GM18520 (cell line): ENCODE results near the gene NFATC2.
"Not testable (repeated sequence)": the region's sequence is repeated elsewhere in the genome, so short reads cannot be mapped to it uniquely, and the experiment has no call there.

Experiments
- ATAC-seq: cut with Tn5 transposase; IDR thresholded peaks from one replicate; pipeline ENCODE4 v1.9.1; 2021; ENCODE audit not compliant: unreplicated experiment

Gene NFATC2

GRCh38 chr20:51540580-51540979, 1.9 kb downstream of the NFATC2 start:
- no peak for ATAC-seq

- not testable (repeated sequence) for ATAC-seq
Measured at GRCh38 chr20:51540074-51540473, 2.4 kb downstream of the NFATC2 start.

- ATAC-seq, result no peak
Measured at GRCh38 chr20:51536116-51537069, 6.1 kb downstream of the NFATC2 start.

GRCh38 chr20:51535674-51536073, 6.8 kb downstream of the NFATC2 start:
- ATAC-seq, result no peak

GRCh38 chr20:51535075-51535386, 7.5 kb downstream of the NFATC2 start:
- no peak for ATAC-seq

- ATAC-seq, result no peak
Measured at GRCh38 chr20:51533291-51534172, 9.0 kb downstream of the NFATC2 start.

GRCh38 chr20:51532577-51533191, 9.8 kb downstream of the NFATC2 start:
- ATAC-seq, result no peak

- ATAC-seq, result no peak
Measured at GRCh38 chr20:51531712-51532456, 10.6 kb downstream of the NFATC2 start.

GRCh38 chr20:51531141-51531710, 11.3 kb downstream of the NFATC2 start:
- ATAC-seq, result peak; percentile 60

- no peak for ATAC-seq
Measured at GRCh38 chr20:51529758-51530157, 12.8 kb downstream of the NFATC2 start.

- no peak for ATAC-seq
Measured at GRCh38 chr20:51529081-51529681, 13.3 kb downstream of the NFATC2 start.

- no peak for ATAC-seq
Measured at GRCh38 chr20:51528263-51529027, 14.1 kb downstream of the NFATC2 start.

GRCh38 chr20:51526754-51527153, 15.8 kb downstream of the NFATC2 start:
- ATAC-seq, result no peak

GRCh38 chr20:51526106-51526470, 16.4 kb downstream of the NFATC2 start:
- no peak for ATAC-seq

GRCh38 chr20:51525241-51526105, 17.0 kb downstream of the NFATC2 start:
- peak; percentile 43 for ATAC-seq

GRCh38 chr20:51523276-51524013, 19.1 kb downstream of the NFATC2 start:
- no peak for ATAC-seq

GRCh38 chr20:51522207-51522606, 20.3 kb downstream of the NFATC2 start:
- ATAC-seq, result no peak

GRCh38 chr20:51517839-51518238, 24.7 kb downstream of the NFATC2 start:
- no peak for ATAC-seq
